DOHH2 (cell line): ENCODE measurements around the gene SNX5.

Experiments used
- H3F3A ChIP-seq: fragments of 200-600 bp; sonication (generic), shearing (Covaris generic); 2 replicates; pipeline ENCODE4 v1.6.0; 2016; ENCODE audit warnings: antibody characterized with exemption, mild to moderate bottlenecking; ENCODE audit not compliant: control insufficient read depth, insufficient read depth
- H3K27ac ChIP-seq: fragments of 200-600 bp; sonication (generic); 2 replicates; pipeline ENCODE4 v1.5.1; 2014; ENCODE audit warnings: low read depth, mild to moderate bottlenecking, low read length, moderate library complexity
- H3K27me3 ChIP-seq: fragments of 200-600 bp; sonication (generic); 2 replicates; pipeline ENCODE4 v1.6.1; 2014; ENCODE audit warnings: mild to moderate bottlenecking, low read length, mixed read lengths; ENCODE audit not compliant: control insufficient read depth
- H3K36me3 ChIP-seq: fragments of 200-600 bp; sonication (generic); 2 replicates; pipeline ENCODE4 v1.6.1; 2014; ENCODE audit warnings: mild to moderate bottlenecking, low read length, moderate library complexity, mixed read lengths; ENCODE audit not compliant: control insufficient read depth
- H3K4me1 ChIP-seq: fragments of 200-600 bp; sonication (generic); 2 replicates; pipeline ENCODE4 v1.6.1; 2014; ENCODE audit warnings: mild to moderate bottlenecking, low read length, mixed read lengths; ENCODE audit not compliant: control insufficient read depth
- H3K4me2 ChIP-seq: fragments of 200-600 bp; sonication (generic); 2 replicates; pipeline ENCODE4 v1.6.0; 2014; ENCODE audit warnings: mild to moderate bottlenecking, low read length, moderate library complexity
- H3K4me3 ChIP-seq: fragments of 200-600 bp; sonication (generic); 2 replicates; pipeline ENCODE4 v1.5.1; 2014; ENCODE audit warnings: mild to moderate bottlenecking, low read length, mixed read lengths
- H3K79me2 ChIP-seq: fragments of 200-600 bp; sonication (generic); 2 replicates; pipeline ENCODE4 v1.6.1; 2014; ENCODE audit warnings: mild to moderate bottlenecking, low read length, mixed read lengths; ENCODE audit not compliant: control insufficient read depth
- H3K9me2 ChIP-seq: fragments of 200-600 bp; sonication (generic); replicated peaks from 2 replicates; pipeline ENCODE4 v1.6.1; 2014; ENCODE audit warnings: mild to moderate bottlenecking, low read length, mixed read lengths; ENCODE audit not compliant: control insufficient read depth
- H3K9me3 ChIP-seq: fragments of 200-600 bp; sonication (generic); 2 replicates; pipeline ENCODE4 v1.6.1; 2014; ENCODE audit warnings: antibody characterized with exemption, low read length, mixed read lengths; ENCODE audit not compliant: control insufficient read depth, insufficient read depth
- H4K20me1 ChIP-seq: fragments of 200-600 bp; sonication (generic); 2 replicates; pipeline ENCODE4 v1.6.0; 2014; ENCODE audit warnings: low read depth, mild to moderate bottlenecking, antibody characterized with exemption, low read length, moderate library complexity; ENCODE audit not compliant: control insufficient read depth, insufficient read depth
- CTCF ChIP-seq: fragments of 200-600 bp; sonication (generic); IDR thresholded peaks from one replicate; pipeline ENCODE4 v1.5.1; 2014; ENCODE audit warnings: antibody characterized with exemption, mild to moderate bottlenecking, low read depth, low read length; ENCODE audit not compliant: poor library complexity, severe bottlenecking
- EZH2phosphoT487 ChIP-seq: fragments of 200-600 bp; sonication (generic); IDR thresholded peaks from 2 replicates; pipeline ENCODE4 v1.6.1; 2017; ENCODE audit warnings: borderline replicate concordance, mild to moderate bottlenecking, antibody characterized with exemption, low read length, moderate library complexity, mixed read lengths

Gene SNX5

GRCh38 chr20:17967521-17968365, 851 bp downstream of the SNX5 start:
- Histone ChIP-seq H3K4me3 (peak overlapping the region; percentile 86), H3K9me2 (no peaks in the 10 kb centered on the region), H3K79me2 (peaks cover 98% of the 10 kb centered on the region), H3K4me2 (peak overlapping the region; percentile 93), H3K9me3 (no peaks in the 10 kb centered on the region), H4K20me1 (peaks cover 39% of the 10 kb centered on the region), H3K27me3 (no peaks in the 10 kb centered on the region), H3F3A (peaks cover 65% of the 10 kb centered on the region), H3K27ac (peak overlapping the region; percentile 86), H3K4me1 (peaks cover 36% of the 10 kb centered on the region), H3K36me3 (peaks cover 91% of the 10 kb centered on the region)
- TF ChIP-seq CTCF (no peak), EZH2phosphoT487 (no peak)

- H3K4me3 ChIP-seq, result peak overlapping the region; percentile 86
- H3F3A ChIP-seq, result peaks cover 64% of the 10 kb centered on the region
- peak overlapping the region; percentile 86 for H3K27ac ChIP-seq
- H3K9me3 ChIP-seq, result no peaks in the 10 kb centered on the region
- H3K4me1 ChIP-seq, result peaks cover 44% of the 10 kb centered on the region
- H3K9me2 ChIP-seq, result no peaks in the 10 kb centered on the region
- TF ChIP-seq CTCF (peak; percentile 27), EZH2phosphoT487 (no peak)
- H3K27me3 ChIP-seq, result no peaks in the 10 kb centered on the region
- peaks cover 89% of the 10 kb centered on the region for H3K36me3 ChIP-seq
- peaks cover 98% of the 10 kb centered on the region for H3K79me2 ChIP-seq
- H4K20me1 ChIP-seq, result peaks cover 42% of the 10 kb centered on the region
- H3K4me2 ChIP-seq, result peak overlapping the region; percentile 93
Measured at GRCh38 chr20:17966432-17967310, 1.9 kb downstream of the SNX5 start.

GRCh38 chr20:17965042-17965697, 3.4 kb downstream of the SNX5 start:
- Histone ChIP-seq H4K20me1 (peaks cover 46% of the 10 kb centered on the region), H3K79me2 (peaks cover 98% of the 10 kb centered on the region), H3K27ac (peak overlapping the region; percentile 86), H3F3A (peaks cover 74% of the 10 kb centered on the region), H3K4me1 (peaks cover 59% of the 10 kb centered on the region), H3K36me3 (peaks cover 89% of the 10 kb centered on the region), H3K4me3 (peak overlapping the region; percentile 86), H3K27me3 (no peaks in the 10 kb centered on the region), H3K9me3 (no peaks in the 10 kb centered on the region), H3K9me2 (no peaks in the 10 kb centered on the region), H3K4me2 (peak overlapping the region; percentile 93)
- TF ChIP-seq CTCF (no peak), EZH2phosphoT487 (no peak)
